GM23338 (cell line): ENCODE measurements around the gene PARD3. TPM values are rescaled to one million over a fixed set of nuclear protein-coding genes. Genes with fewer than 3 reads are reported as not detected.

Source experiments
- ATAC-seq: fragments of 200-7000 bp; cut with Tn5 transposase; 3 replicates; pipeline ENCODE4 v1.9.1; 2020
- DNase-seq: peaks from one replicate; pipeline ENCODE4 v3.0.0-alpha.2; 2015; ENCODE audit warnings: low spot score
- H2AFZ ChIP-seq: fragments of 200-600 bp; sonication (generic); 2 replicates; pipeline ENCODE4 v1.8.0; 2016; ENCODE audit warnings: antibody characterized with exemption, mild to moderate bottlenecking, moderate library complexity
- H3F3A ChIP-seq: fragments of 200-600 bp; sonication (generic); replicated peaks from 2 replicates; pipeline ENCODE4 v1.8.0; 2017; ENCODE audit warnings: antibody characterized with exemption, mixed run types, low read depth
- H3K27ac ChIP-seq: fragments of 200-600 bp; sonication (generic); 2 replicates; pipeline ENCODE4 v1.6.1; 2016; ENCODE audit warnings: low read depth
- H3K27me3 ChIP-seq: fragments of 200-600 bp; sonication (generic); 2 replicates; pipeline ENCODE4 v1.8.0; 2016; ENCODE audit warnings: mild to moderate bottlenecking, mixed run types, moderate library complexity; ENCODE audit not compliant: insufficient read depth
- H3K36me3 ChIP-seq: fragments of 200-600 bp; sonication (generic); 2 replicates; pipeline ENCODE4 v1.8.0; 2016; ENCODE audit warnings: mild to moderate bottlenecking; ENCODE audit not compliant: insufficient read depth
- H3K4me1 ChIP-seq: fragments of 200-600 bp; sonication (generic); 2 replicates; pipeline ENCODE4 v1.8.0; 2016; ENCODE audit warnings: mild to moderate bottlenecking, moderate library complexity; ENCODE audit not compliant: insufficient read depth
- H3K4me2 ChIP-seq: fragments of 200-600 bp; sonication (generic); 2 replicates; pipeline ENCODE4 v1.7.1; 2017; ENCODE audit warnings: mixed run types
- H3K4me3 ChIP-seq: fragments of 200-600 bp; sonication (generic); 2 replicates; pipeline ENCODE4 v1.6.1; 2016; ENCODE audit warnings: mixed run types
- H3K79me2 ChIP-seq: fragments of 200-600 bp; sonication (generic); replicated peaks from 2 replicates; pipeline ENCODE4 v1.8.0; 2017; ENCODE audit warnings: mild to moderate bottlenecking; ENCODE audit not compliant: insufficient read depth
- H3K9me2 ChIP-seq: fragments of 200-600 bp; sonication (generic); 2 replicates; pipeline ENCODE4 v1.8.0; 2017; ENCODE audit not compliant: insufficient read depth
- H4K20me1 ChIP-seq: fragments of 200-600 bp; sonication (generic); replicated peaks from 2 replicates; pipeline ENCODE4 v1.8.0; 2017; ENCODE audit warnings: mild to moderate bottlenecking; ENCODE audit not compliant: insufficient read depth
- H3K27ac Mint-ChIP-seq: 2 replicates; pipeline ENCODE4 v1.8.0; 2020; ENCODE audit warnings: inconsistent platforms, mild to moderate bottlenecking, moderate library complexity, mixed read lengths
- H3K27me3 Mint-ChIP-seq: 3 replicates; pipeline ENCODE4 v1.8.0; 2022; ENCODE audit warnings: low read depth, mild to moderate bottlenecking, moderate library complexity, mixed read lengths, inconsistent platforms; ENCODE audit not compliant: insufficient read depth, poor library complexity
- H3K36me3 Mint-ChIP-seq: 3 replicates; pipeline ENCODE4 v1.8.0; 2021; ENCODE audit warnings: low read depth, mild to moderate bottlenecking, inconsistent platforms, moderate library complexity, mixed read lengths
- H3K4me1 Mint-ChIP-seq: 3 replicates; pipeline ENCODE4 v1.8.0; 2020; ENCODE audit warnings: mild to moderate bottlenecking, inconsistent platforms, mixed read lengths
- H3K4me3 Mint-ChIP-seq: 3 replicates; pipeline ENCODE4 v1.8.0; 2021; ENCODE audit warnings: moderate library complexity, mild to moderate bottlenecking, inconsistent platforms, mixed read lengths
- H3K9me3 Mint-ChIP-seq: 3 replicates; pipeline ENCODE4 v1.8.0; 2020; ENCODE audit warnings: moderate library complexity, mild to moderate bottlenecking, inconsistent platforms, mixed read lengths
- CTCF ChIP-seq, 2 experiments: fragments of 200-600 bp in 1 of 2; sonication (generic) in 1 of 2; conservative IDR thresholded peaks; 2 replicates each; pipeline versions ENCODE4 v1.5.1 to v1.6.1; 2016 to 2017; ENCODE audit warnings: antibody characterized with exemption in 2 of 2, low read depth in 2 of 2, mild to moderate bottlenecking in 2 of 2, moderate library complexity in 1 of 2
- ETS1 ChIP-seq: IDR thresholded peaks from 2 replicates; pipeline ENCODE4 v1.6.1; 2016; ENCODE audit warnings: antibody characterized with exemption
- JUNB ChIP-seq: IDR thresholded peaks from one replicate; pipeline ENCODE4 v1.6.1; 2016; ENCODE audit warnings: antibody characterized with exemption; ENCODE audit not compliant: unreplicated experiment
- POLR2AphosphoS5 ChIP-seq: IDR thresholded peaks from 2 replicates; pipeline ENCODE4 v1.6.1; 2016; ENCODE audit warnings: antibody characterized with exemption, low read depth
- STAT1 ChIP-seq: IDR thresholded peaks from one replicate; pipeline ENCODE4 v1.6.1; 2016; ENCODE audit warnings: antibody characterized with exemption; ENCODE audit not compliant: unreplicated experiment
- polyA plus RNA-seq: library from polyadenylated mRNA; unstranded; fragments of >200 nt; fragmentation: Nextera tagmentation; extraction: Ambion mirVana; gene quantifications from 2 replicates; pipeline ENCODE4 v1.2.1, GENCODE V29; 2016
- total RNA-seq: library from RNA; depleted of rRNA; stranded (reverse); fragments of >200 nt; shearing (Covaris generic); gene quantifications from 2 replicates; pipeline ENCODE4 v1.2.3, GENCODE V29; 2014
- TF ChIP-seq, protein P1 (sequence below): IDR thresholded peaks from one replicate; pipeline ENCODE4 v1.6.1; 2018; ENCODE audit warnings: antibody characterized with exemption; ENCODE audit not compliant: unreplicated experiment
- TF ChIP-seq, protein P2 (sequence below): fragments of 250-450 bp; sonication (Bioruptor Pico); IDR thresholded peaks from 2 replicates; pipeline ENCODE4 v1.5.0; 2020; ENCODE audit warnings: mild to moderate bottlenecking, moderate library complexity

Gene PARD3
- total and polyA plus RNA-seq, 2 experiments from 2014 or later = 30.2 to 51.4 TPM

GRCh38 chr10:34163075-34163905, 651.8 kb downstream of the PARD3 start:
- TF ChIP-seq, protein P1, sequence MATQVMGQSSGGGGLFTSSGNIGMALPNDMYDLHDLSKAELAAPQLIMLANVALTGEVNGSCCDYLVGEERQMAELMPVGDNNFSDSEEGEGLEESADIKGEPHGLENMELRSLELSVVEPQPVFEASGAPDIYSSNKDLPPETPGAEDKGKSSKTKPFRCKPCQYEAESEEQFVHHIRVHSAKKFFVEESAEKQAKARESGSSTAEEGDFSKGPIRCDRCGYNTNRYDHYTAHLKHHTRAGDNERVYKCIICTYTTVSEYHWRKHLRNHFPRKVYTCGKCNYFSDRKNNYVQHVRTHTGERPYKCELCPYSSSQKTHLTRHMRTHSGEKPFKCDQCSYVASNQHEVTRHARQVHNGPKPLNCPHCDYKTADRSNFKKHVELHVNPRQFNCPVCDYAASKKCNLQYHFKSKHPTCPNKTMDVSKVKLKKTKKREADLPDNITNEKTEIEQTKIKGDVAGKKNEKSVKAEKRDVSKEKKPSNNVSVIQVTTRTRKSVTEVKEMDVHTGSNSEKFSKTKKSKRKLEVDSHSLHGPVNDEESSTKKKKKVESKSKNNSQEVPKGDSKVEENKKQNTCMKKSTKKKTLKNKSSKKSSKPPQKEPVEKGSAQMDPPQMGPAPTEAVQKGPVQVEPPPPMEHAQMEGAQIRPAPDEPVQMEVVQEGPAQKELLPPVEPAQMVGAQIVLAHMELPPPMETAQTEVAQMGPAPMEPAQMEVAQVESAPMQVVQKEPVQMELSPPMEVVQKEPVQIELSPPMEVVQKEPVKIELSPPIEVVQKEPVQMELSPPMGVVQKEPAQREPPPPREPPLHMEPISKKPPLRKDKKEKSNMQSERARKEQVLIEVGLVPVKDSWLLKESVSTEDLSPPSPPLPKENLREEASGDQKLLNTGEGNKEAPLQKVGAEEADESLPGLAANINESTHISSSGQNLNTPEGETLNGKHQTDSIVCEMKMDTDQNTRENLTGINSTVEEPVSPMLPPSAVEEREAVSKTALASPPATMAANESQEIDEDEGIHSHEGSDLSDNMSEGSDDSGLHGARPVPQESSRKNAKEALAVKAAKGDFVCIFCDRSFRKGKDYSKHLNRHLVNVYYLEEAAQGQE = no peak
- TF ChIP-seq POLR2AphosphoS5 = no peak
- TF ChIP-seq, protein P2, sequence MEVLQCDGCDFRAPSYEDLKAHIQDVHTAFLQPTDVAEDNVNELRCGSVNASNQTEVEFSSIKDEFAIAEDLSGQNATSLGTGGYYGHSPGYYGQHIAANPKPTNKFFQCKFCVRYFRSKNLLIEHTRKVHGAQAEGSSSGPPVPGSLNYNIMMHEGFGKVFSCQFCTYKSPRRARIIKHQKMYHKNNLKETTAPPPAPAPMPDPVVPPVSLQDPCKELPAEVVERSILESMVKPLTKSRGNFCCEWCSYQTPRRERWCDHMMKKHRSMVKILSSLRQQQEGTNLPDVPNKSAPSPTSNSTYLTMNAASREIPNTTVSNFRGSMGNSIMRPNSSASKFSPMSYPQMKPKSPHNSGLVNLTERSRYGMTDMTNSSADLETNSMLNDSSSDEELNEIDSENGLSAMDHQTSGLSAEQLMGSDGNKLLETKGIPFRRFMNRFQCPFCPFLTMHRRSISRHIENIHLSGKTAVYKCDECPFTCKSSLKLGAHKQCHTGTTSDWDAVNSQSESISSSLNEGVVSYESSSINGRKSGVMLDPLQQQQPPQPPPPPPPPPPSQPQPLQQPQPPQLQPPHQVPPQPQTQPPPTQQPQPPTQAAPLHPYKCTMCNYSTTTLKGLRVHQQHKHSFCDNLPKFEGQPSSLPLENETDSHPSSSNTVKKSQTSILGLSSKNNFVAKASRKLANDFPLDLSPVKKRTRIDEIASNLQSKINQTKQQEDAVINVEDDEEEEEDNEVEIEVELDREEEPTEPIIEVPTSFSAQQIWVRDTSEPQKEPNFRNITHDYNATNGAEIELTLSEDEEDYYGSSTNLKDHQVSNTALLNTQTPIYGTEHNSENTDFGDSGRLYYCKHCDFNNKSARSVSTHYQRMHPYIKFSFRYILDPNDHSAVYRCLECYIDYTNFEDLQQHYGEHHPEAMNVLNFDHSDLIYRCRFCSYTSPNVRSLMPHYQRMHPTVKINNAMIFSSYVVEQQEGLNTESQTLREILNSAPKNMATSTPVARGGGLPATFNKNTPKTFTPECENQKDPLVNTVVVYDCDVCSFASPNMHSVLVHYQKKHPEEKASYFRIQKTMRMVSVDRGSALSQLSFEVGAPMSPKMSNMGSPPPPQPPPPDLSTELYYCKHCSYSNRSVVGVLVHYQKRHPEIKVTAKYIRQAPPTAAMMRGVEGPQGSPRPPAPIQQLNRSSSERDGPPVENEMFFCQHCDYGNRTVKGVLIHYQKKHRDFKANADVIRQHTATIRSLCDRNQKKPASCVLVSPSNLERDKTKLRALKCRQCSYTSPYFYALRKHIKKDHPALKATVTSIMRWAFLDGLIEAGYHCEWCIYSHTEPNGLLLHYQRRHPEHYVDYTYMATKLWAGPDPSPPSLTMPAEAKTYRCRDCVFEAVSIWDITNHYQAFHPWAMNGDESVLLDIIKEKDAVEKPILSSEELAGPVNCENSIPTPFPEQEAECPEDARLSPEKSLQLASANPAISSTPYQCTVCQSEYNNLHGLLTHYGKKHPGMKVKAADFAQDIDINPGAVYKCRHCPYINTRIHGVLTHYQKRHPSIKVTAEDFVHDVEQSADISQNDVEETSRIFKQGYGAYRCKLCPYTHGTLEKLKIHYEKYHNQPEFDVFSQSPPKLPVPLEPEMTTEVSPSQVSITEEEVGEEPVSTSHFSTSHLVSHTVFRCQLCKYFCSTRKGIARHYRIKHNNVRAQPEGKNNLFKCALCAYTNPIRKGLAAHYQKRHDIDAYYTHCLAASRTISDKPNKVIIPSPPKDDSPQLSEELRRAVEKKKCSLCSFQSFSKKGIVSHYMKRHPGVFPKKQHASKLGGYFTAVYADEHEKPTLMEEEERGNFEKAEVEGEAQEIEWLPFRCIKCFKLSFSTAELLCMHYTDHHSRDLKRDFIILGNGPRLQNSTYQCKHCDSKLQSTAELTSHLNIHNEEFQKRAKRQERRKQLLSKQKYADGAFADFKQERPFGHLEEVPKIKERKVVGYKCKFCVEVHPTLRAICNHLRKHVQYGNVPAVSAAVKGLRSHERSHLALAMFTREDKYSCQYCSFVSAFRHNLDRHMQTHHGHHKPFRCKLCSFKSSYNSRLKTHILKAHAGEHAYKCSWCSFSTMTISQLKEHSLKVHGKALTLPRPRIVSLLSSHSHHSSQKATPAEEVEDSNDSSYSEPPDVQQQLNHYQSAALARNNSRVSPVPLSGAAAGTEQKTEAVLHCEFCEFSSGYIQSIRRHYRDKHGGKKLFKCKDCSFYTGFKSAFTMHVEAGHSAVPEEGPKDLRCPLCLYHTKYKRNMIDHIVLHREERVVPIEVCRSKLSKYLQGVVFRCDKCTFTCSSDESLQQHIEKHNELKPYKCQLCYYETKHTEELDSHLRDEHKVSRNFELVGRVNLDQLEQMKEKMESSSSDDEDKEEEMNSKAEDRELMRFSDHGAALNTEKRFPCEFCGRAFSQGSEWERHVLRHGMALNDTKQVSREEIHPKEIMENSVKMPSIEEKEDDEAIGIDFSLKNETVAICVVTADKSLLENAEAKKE = no peak
- TF ChIP-seq CTCF (conservative IDR thresholded peaks at IDR 0.05; ENCODE audit: low read depth in 2 of 2) = no peak
- no peak for TF ChIP-seq ETS1
- no peak for TF ChIP-seq STAT1
- no peak for TF ChIP-seq JUNB
- Mint-ChIP-seq H3K27ac (no peak overlapping the region), H3K27me3 (no peaks in the 10 kb centered on the region)

More at GRCh38 chr10:34163075-34163905, 651.8 kb downstream of the PARD3 start:
- no peaks in the 10 kb centered on the region; the same call in 1 of the 2 replicates for H3K36me3 ChIP-seq
- DNase-seq (no peak), ATAC-seq (no peak)
- H4K20me1 ChIP-seq = no peaks in the 10 kb centered on the region
- peaks cover 16% of the 10 kb centered on the region for H3K9me3 Mint-ChIP-seq
- H3K79me2 ChIP-seq = no peaks in the 10 kb centered on the region
- H3K27ac ChIP-seq = no peak overlapping the region
- H3K4me3 ChIP-seq = no peak overlapping the region
- H3K36me3 Mint-ChIP-seq = peaks cover 15% of the 10 kb centered on the region
- H2AFZ ChIP-seq = no peak overlapping the region
- H3K4me2 ChIP-seq = no peak overlapping the region
- H3K27me3 ChIP-seq = no peaks in the 10 kb centered on the region
- H3F3A ChIP-seq = no peaks in the 10 kb centered on the region; the same call in 1 of the 2 replicates
- H3K4me3 Mint-ChIP-seq = no peak overlapping the region
- H3K4me1 ChIP-seq = peaks cover 19% of the 10 kb centered on the region; the same call in 1 of the 2 replicates
- H3K9me2 ChIP-seq = peaks cover 12% of the 10 kb centered on the region
- peaks cover 24% of the 10 kb centered on the region for H3K4me1 Mint-ChIP-seq
